Loucy (cell line): Measurements from ENCODE around the gene PREX1.

ENCODE experiments used
- CTCF ChIP-seq: fragments of 200-600 bp; sonication (generic); conservative IDR thresholded peaks from 2 replicates; pipeline ENCODE4 v1.5.1; 2014; ENCODE audit warnings: mild to moderate bottlenecking, antibody characterized with exemption, low read length
- EZH2phosphoT487 ChIP-seq: fragments of 200-600 bp; IDR thresholded peaks from 2 replicates; pipeline ENCODE4 v1.6.1; 2018; ENCODE audit warnings: antibody characterized with exemption, mild to moderate bottlenecking, moderate library complexity, borderline replicate concordance

GRCh38 chr20:48738399-48739304 lies 89.1 kb downstream of the PREX1 start:
- TF ChIP-seq EZH2phosphoT487 = no peak
- no peak for TF ChIP-seq CTCF
